Right ventricle myocardium inferior (tissue), 1 donor: Measurements from ENCODE around the gene GARIN5B. TPM values are rescaled to one million over a fixed set of nuclear protein-coding genes. Genes with fewer than 3 reads are reported as not detected.
A peak's percentile ranks its signal among the peaks of the same experiment; 100 is the strongest.

ENCODE experiments used
- ATAC-seq: fragments of 200-7000 bp; cut with Tn5 transposase; one replicate; pipeline ENCODE4 v1.9.1; 2020; ENCODE audit warnings: mild to moderate bottlenecking, moderate library complexity
- DNase-seq: peaks from one replicate; pipeline ENCODE4 v3.0.0; 2021; ENCODE audit errors: missing footprints
- intact Hi-C: fragments of 100-400 bp; cut with DNase I; formaldehyde crosslinking; loops from one replicate; pipeline ENCODE4 v1.11.0; 2022
- total RNA-seq: library from RNA; stranded (reverse); fragmentation: NEBNext Ultra II Directional; extraction: Animal tissue kit (Norgen Biotek cat#: 25700); gene quantifications from one replicate; pipeline ENCODE4 v1.2.1, GENCODE V29; 2021
- donor health status: DM: no; HTN: yes; CAD: no; lungs with severe emphysema.

Gene GARIN5B
- total RNA-seq, 1 donor from 2014 or later: not detected

DNA sequence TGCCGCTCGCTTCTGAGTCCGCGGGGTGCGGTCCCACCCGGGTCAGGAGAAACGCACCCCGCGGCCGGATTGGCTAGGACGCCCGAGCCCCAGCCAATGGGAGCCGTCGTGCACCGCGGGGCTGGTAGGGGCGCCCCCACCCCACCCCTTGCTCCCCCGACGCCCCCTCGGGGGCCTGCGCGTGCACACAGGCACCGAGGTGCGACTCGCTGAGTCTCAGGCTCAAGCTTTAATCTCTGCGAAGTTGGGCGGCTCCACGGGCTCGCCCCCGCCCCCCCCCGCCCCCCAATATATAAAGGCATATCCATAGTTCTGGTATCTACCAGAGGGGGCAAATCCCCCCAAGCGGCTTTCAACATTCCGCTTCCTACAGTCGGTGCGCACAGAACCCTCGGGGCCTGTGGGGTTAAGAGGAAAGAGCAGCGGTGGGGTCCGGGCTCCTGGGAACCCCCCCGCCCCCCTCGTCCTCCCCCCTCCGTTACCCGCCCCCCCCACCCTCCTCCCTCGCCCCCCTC, 8.3 kb downstream of the GARIN5B start, which contains the start of gene COX6B2:
TSS of gene COX6B2 (minus strand) at position 22 of the 515 bp plus-strand sequence. CDS start 198 bp downstream, outside the sequence.
- intact Hi-C loops: no loop called here
- DNase-seq (no peak), ATAC-seq (no peak)

DNA sequence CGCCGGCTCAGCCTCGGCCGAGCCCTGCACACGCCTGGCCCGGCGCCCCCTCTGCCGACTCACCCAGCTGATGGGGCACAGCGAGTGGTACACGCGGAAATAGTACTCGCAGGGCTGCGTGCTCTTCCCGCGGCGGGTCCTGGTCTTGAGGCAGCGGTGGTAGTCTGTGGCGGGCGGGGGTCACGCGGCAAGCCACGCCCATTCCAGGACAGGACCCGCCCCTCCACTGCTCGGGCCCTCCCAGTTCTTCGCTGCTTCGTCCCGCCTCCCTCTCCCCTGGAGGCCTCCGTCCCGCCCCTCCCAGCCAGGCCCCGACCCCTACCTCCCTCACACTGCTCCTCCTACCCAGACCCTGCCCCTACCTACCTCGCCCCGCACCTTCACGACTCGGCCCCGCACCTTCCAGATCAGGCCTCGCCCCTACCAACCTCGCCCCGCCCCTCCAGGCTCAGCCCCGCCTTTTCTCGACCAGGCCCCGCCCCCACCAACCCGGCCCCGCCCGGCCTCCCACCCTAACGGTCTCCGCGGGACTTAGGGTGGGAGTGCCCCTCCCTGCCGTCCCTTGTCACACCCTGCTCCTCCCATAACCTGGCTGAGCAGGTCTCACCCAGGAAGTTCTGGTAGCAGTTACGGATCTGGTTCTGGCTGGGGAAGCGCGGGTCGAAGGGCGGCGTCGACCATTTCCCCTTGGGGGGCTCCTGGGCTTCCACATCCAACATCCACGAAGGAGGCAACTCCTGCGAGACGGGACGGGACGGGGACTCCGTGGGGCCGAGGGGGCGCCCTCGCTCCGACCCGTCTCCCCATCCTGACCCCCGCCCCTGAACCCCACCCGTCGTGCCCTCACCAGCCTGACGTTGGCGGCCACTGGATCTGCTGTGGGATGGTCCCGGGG, 9.0 kb downstream of the GARIN5B start:
- peak; percentile 85 for DNase-seq
- ATAC-seq: peak; percentile 83
- intact Hi-C loops: no loop called here

DNA sequence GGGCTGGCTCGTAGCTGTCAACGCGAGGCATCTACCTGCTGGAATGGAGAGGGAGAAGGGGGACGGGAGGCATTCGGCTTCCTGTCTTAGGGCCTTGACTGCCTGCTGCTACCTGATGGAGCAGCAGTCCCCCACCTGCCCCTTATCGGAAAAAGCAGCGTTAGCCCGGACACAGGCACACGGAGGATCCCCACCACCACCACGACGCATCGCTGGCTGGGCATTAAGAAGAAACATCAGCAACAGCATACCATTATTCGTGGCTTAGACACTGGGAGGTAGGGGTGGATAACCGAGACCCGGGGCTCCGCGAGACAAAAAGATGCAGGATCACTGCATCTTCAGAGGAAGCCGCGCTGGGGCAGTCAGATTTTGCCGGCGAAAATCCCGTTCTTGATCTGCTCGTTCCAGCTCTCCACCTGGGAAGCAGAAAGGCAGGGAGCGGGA, 9.7 kb downstream of the GARIN5B start:
- no peak for ATAC-seq
- intact Hi-C loops: no loop called here

DNA sequence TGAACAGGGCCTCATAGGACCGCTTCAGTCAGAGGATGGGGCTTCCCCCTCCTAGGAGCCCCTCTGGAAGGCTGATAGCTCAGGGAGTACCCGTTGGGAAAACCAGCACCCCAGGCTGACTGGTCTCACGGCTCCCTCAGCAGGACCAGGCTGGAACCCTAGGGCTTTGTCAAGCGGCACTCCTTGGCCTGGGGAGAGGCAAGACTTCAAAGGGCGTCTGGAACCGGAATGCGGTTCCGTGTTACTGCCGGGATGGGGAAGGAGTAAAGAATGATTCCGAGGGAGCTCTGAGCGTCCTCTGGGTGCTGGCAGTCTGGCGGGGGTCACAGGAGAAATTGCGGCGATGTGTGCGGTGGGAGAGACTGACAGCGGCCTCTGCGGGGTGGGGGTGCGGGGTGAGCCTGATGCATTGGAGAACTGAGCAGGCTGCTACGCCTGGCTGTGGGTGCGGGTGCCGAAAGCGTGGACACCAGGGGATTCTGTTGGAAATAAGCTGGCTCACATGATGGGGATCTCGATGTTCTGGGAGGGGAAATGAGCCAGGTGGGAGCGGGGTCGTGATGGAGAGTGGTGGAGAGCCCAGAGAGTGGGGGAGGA, 10.4 kb downstream of the GARIN5B start:
- intact Hi-C loops: no loop called here
- DNase-seq: no peak
- no peak for ATAC-seq

More for the DNA sequence above, 9.7 kb downstream of the GARIN5B start:
- DNase-seq: no peak

DNA sequence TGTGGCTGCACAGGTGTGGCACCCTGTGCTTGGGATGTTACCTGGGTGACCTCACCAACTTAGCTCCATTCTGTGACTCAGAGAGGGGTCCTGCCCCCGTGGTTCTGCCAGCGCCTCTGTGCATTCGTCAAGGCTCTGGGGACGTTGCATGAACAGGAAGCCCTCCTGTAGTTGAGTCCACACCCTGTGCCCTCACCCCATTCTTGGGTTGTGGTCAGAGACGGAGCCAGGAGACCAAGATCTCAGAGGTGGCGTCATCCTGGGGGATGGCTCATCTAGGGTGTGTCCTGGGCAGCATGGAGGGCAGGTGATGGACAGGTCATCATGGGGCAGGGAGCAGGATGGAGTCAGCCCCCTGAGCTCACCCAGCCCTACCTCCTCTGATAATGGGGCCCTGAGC, 11.0 kb downstream of the GARIN5B start:
- intact Hi-C loops: no loop called here
- ATAC-seq (no peak), DNase-seq (no peak)

DNA sequence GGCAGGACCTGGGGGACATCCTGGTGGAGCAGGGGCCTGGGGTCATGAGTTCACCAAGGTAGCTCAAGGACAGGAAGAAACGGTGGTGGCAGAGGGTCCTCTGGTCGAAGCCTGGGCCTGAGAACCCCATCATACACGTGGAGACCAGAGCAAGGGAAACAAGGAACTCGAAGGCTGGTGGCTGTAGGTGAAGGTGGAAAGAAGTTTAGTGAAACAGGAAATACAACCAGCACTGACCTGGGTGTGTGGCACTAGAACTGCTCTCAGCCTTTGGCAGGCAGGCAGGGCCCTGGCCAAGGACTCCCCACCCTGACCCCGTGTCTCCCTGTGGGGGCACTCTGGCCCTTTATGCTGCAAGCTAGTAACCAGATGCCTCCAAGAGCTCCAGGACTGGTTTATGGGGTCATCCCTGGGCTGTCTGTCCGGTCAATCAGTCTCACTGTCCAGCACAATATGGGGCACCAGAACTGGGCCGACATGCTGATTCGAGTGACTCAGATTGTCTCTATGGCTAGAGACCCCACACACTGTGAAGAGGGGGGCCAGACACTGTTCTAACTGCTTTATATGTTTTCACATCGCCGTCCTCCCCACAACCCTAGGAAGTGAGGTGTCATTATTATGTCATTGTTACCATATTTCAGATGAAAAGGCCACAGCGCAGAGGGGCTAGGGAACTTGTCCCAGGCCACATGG, 12.3 kb downstream of the GARIN5B start:
- no peak for DNase-seq
- intact Hi-C loops: no loop called here
- ATAC-seq: no peak

DNA sequence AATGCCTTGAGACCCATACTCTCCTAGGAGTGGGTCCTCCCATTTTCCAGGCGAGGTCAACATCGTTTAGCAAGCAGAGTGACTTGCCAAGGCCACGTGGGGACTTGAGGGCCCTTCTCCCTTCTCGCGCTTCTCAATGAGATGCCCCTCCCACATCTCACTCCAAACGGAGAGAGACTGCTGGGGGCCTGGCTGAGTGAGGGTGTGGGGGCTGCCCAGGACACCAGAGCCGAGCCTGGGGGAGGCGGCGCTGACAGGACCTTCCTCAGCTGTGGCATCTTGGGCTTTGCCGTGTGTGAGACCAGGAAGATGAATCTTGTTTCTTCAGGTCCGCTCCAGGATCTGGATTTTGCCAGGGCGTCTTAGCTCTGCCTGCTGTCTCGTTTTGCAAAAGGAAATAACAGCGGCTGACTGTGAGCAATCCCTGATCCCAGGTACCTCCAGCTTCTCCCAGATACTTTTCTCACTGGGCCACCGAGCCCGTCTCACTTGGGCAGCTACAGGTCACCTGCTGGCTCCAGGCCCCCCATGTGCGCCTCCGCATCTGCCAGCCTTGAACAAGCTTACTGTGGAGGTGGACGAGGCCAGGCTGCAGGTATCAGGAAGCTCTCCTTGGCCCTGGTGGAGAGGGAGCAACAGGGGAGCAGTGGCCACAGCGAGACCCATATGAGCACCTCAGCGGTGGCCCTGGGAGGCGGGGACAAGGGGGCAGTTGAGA, 14.6 kb downstream of the GARIN5B start:
- DNase-seq: no peak
- intact Hi-C loops: no loop called here
- ATAC-seq: no peak

DNA sequence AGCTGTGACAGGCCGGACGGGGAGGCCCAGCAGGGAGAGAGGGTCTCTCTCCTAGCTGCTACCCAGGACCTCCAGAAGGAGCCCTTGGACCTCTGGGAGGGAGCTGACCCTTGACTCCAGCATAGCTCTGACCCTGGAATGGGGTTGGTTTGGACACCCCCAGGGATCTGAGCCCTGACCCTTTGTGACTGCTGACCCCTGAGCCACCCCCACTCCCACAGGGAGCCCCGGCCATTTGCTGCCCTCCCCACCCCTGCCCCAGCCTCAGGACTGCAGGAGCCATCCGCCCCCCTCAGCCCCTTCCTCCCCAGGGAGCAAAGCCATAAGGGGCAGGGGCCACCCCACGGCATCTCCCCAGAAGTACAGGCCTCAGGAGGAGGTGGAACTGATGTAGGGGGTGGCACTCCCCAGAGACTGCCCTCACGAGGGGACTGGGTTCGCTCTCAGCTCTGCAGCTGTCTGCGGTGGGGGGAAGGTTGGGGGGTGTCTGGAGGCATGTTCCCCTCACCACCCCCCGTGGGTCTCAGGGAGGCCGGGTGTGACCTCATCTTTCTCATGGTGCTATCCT, 15.5 kb downstream of the GARIN5B start:
- DNase-seq: no peak
- no peak for ATAC-seq
- intact Hi-C loops: no loop called here

DNA sequence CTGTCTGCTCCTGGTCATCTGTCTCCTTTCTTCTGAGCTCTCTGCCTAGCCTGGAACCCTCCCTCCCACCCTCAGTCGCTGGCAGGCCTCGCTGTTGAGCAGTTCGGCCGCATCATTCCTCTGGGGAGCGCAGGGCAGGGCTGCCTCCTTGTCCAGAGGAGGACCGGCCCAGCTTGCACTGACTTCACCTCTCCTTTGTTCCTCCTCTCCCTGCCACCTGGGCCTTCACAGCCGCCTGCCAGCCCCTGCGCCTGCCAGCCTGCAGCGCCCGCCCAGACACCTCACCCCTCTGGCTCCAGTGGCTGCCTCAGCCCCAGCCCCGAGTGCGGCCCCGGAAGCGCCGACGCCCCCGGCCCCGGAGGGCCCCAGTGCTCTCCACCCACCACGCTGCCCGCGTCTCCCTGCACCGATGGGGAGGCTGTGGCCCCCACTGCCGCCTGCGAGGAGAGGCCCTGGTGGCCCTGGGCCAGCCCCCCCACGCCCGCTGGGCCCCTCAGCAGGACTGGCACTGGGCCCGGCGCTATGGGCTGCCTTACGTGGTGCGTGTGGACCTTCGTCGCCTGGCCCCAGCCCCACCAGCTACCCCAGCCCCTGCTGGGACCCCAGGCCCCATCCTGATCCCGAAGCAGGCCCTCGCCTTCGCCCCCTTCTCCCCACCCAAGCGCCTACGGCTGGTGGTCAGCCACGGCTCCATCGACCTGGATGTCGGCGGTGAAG, 16.2 kb downstream of the GARIN5B start:
- ATAC-seq: peak; percentile 21
- intact Hi-C loops: no loop called here
- DNase-seq: no peak

DNA sequence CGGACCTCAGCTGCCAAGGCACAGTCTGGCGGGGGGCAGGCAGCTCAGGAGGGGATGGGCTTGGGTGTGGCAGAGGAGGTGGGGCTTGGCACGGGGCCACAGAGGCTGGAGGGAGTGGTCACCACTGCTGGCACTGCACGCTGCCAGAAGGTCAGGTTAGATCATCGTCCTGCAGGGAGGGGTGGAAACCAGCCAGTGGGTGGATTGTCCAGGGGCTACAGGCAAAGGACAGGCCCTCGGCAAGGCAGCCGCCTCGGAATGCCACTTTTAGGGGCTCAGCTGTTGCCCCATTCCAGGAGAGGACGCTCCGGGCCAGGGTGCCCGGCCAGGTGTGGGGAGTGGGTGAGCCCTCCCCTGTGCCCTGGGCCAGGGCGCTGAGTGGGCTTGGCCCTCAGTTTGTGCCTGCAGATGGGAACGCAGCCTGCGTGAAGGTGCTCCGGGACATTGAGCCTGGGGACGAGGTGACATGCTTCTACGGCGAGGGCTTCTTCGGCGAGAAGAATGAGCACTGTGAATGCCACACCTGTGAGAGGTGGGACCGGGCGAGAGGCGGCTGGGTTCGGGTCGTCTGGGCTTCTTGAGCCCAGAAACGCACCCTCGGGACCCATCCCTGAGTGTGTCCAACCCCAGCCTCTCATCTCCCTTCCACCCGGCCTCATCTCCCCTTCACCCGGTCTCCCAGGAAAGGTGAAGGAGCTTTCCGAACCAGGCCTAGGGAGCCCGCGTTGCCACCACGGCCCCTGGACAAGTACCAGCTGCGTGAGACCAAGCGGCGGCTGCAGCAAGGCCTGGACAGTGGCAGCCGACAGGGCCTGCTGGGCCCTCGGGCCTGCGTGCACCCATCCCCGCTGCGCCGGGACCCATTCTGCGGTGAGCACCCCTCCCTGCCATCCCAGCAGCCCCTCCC, 17.0 kb downstream of the GARIN5B start:
- no peak for DNase-seq
- intact Hi-C loops: no loop called here
- ATAC-seq: peak; percentile 21

DNA sequence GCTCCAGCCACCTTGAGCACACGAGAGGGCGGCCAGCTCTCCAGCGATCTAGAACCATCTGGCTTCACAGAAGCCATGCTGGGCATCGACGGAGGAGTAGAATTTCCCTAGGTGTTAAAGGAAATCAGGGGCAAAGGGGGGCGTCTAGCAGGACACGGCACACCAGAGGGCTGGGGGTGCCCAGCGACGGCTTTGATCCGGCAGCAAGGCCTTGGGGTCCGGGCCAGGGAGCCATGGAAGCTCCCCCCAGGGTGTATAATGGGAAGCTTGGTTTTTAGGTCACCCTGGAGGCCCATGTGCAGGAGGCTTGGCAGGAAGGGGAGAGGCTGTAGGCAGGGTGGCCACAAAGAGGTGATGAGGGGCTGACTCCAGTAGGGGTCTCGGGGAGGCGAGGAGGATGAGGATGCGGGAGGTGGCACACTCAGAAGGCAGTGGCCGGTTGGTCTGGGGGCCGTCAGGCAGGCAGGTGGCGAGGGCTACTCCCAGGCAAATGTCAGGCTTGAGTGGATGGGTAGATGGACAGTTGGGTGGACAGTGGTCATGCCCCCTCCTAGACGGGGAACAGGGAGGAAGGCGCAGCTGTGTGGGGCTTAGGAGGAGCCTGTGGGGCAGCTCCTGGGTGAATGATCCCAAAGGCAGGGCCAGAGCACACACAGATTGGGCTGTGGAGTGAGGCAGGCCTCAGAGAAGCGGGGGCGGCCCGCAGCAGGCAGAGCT, 17.8 kb downstream of the GARIN5B start:
- no peak for DNase-seq
- intact Hi-C loops: no loop called here
- no peak for ATAC-seq

DNA sequence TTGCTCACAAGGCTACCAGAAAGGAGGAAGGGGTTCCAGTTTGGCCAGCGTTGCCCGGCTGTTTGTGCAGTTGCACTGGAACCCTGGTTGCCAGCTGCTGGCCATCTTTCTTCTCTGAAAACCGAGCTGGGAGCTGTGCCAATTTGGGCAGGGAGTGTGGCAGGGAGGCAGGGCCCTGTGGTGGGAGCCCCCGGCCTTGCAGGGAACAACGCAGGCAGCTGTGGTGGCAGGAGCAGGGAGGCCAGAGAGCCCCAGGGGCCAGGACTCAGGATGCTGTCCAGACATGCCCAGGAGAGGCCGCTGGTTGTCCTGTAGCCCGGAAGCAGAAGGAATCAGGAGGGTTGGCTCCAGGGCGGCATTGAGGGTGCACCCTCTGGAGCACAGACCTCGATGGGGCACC, 18.6 kb downstream of the GARIN5B start:
- intact Hi-C loops: loop anchor here (5.0 kb wide), 1 partner anchor 42 kb away; no protein-coding TSS in a partner anchor
- no peak for DNase-seq
- ATAC-seq: no peak

DNA sequence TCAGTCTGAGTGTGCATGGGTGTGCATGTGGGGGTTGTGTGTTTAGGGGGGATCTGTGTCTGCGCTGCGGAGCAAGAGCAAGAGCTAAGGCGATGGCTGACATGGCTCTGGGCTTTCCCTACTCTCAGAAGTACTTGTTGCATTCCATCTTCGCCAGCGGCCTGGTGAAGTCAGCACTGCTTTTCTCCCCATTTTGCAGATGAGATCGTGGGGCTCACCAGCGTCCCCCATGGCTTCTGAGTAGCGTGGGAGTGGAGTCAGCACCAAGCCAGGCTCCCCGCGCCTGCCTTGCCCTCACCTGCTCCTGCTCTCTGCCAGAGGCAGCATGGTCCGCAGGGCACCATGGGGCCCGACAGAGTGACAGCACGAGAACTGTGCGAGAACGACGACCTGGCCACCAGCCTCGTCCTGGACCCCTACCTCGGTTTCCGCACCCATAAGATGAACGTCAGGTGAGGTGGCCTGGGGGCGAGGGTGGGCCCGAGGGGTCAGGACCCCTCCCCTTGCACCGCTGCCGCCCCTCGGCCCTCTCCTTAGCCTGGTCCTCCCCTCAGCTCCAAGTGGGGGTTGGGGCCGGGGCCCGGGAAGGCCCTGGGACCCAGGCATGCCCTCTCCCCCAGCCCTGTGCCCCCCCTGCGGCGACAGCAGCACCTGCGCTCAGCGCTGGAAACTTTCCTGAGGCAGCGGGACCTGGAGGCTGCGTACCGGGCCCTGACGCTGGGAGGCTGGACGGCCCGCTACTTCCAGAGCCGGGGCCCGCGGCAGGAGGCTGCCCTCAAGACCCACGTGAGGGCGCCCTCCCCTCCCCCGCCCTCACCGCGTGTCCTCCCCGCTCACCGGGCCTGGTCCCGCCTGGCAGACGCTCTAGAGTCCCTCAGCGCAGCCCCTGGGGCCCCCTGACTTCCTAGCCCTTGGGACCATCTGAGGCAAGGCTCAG, 21.2 kb downstream of the GARIN5B start:
- intact Hi-C loops: loop anchor here (5.0 kb wide), 1 partner anchor 40 kb away; no protein-coding TSS in a partner anchor
- ATAC-seq (no peak), DNase-seq (no peak)

DNA sequence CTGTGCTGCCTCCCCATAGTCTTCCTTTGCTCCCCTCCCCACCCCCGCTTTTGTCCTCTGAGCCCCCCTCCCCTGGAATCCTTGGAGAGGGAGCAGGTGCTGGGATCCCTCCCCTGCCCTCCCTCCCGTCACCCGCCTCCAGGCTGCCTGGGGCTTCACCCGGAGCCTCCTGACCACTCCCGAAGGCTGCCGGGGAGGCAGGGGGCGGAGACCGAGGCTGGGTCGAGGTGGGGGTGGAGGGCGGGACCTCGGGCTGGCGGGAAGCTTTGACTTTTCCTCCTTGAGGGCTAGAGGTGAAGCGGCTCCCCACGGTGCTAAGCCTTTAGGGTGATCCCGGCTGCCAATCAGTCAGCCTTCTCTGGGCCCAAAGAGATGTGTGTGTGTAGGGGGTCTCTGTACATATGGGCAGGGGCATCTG, 21.9 kb downstream of the GARIN5B start:
- no peak for ATAC-seq
- intact Hi-C loops: loop anchor here (5.0 kb wide), 1 partner anchor 39 kb away; no protein-coding TSS in a partner anchor

DNA sequence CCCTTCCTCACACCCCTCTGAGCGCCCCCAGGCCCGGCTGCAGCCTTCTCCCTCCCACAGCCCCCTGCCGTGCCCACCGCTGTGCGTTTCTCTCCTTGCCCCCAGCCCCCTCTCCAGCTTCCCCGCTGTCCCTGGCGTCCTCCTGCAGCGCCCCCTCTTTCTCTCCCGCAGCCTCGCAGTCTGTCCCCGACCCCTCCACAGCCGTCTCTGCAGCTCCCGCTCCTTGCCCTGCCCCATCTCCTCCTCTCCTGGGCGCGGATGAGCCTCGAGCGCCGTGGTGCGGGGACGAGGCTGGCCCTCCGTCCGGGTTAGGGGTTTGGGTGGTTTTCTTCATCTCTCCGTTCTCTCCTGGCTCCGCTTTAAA, 22.3 kb downstream of the GARIN5B start:
- intact Hi-C loops: loop anchor here (5.0 kb wide), 1 partner anchor 38 kb away; no protein-coding TSS in a partner anchor
- DNase-seq (no peak), ATAC-seq (no peak)

More for the DNA sequence above, 21.9 kb downstream of the GARIN5B start:
- peak; percentile 88 for DNase-seq
